Activated T-helper 1 cell treated with Interleukin-2 at 50 U/mL for 16 hours (primary cell): ENCODE measurements around the gene ZCCHC3.
"Not testable (repeated sequence)": the region's sequence is repeated elsewhere in the genome, so short reads cannot be mapped to it uniquely, and the experiment has no call there.

Experiments
- DNase-seq: peaks from one replicate; pipeline ENCODE4 v3.0.0-alpha.2; 2020; ENCODE audit warnings: low read depth

ZCCHC3 gene

DNA sequence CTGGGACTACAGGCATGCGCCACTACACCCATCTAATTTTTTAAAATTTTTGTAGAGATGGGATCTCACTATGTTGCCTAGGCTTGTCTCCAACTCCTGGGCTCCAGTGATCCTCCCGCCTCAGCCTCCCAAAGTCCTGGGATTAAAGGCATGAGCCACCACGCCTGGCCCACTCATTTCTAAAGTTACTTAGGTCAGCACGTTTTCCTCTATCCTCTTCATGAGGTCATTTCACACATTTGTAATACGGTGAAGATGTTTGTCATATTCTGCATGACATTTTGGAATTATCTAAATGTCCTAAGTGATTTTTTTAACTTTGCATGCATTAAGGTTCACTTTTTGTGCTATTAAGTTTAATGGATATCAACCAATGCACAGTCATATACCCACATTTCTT, 16.0 kb downstream of the ZCCHC3 start:
- no peak for DNase-seq

DNA sequence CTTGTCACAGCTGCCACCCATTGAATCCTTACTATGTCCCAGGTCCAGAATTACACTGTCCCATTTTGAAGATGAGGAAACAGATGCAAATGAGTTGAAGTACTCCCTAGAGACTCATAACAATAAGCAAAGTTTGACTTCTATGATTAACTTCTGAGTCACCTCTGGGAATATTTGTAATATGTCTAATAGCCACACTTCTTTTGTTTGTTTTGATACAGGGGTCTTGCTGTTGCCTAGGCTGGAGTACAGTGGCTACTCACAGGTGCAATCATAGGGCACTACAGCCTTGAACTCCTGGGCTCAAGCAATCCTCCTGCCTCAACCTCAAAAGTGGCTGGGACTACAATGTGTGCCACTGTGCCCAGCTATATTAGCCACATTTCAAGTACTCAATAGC, 16.6 kb downstream of the ZCCHC3 start:
- no peak for DNase-seq

GRCh38 chr20:316316-317068, 19.1 kb downstream of the ZCCHC3 start:
- DNase-seq: no peak

DNA sequence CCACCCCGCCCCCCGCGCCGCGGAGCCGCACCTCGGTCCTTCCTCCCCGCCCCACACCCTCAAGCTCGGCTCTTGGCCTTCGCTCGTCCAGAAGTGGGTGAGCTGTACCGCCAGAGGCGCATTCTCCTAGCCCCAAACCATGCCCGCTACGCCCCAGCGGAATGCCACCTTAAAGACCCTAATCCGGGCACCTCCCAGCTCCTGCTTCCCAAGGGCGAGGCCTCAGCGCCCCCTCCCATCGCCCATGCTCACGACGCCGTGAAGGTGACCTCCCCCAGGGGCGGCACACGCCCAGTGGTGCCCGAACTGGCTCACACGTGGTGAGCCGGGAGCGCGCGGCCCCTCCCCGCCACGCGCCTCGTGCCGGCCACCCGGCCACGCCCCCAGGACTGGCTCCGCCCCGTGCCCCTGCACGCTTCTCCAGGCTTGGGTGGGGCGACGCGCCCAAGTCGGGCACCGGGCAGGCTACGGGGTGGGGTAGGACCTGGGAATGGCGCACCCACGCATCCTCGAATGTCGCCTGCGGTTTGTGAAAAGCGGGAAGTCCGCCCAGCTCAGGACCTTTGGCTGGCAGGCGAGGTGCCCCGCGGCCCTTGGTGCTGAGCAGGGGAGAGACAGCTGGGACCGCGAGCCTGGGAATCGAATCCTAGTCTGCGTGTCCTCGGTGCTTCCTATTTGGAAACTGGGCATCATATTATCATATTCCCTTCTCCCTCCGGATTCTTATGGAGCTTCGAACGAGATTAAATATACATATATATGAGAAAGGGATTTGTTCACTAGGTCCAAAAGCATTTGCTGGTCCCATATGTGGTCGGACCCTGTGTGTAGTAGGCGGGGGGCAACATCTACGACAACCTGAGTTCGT, 27.0 kb downstream of the ZCCHC3 start:
- DNase-seq: peak; percentile 80

- DNase-seq: peak; percentile 93
Measured at GRCh38 chr20:325045-325888, 27.9 kb downstream of the ZCCHC3 start, which contains the start of gene SOX12. Gene SOX12 (plus strand): TSS chr20:325552. CDS start chr20:325925, 373 bp downstream.

- DNase-seq: peak; percentile 15
Measured at GRCh38 chr20:325889-326644, 28.7 kb downstream of the ZCCHC3 start.

DNA sequence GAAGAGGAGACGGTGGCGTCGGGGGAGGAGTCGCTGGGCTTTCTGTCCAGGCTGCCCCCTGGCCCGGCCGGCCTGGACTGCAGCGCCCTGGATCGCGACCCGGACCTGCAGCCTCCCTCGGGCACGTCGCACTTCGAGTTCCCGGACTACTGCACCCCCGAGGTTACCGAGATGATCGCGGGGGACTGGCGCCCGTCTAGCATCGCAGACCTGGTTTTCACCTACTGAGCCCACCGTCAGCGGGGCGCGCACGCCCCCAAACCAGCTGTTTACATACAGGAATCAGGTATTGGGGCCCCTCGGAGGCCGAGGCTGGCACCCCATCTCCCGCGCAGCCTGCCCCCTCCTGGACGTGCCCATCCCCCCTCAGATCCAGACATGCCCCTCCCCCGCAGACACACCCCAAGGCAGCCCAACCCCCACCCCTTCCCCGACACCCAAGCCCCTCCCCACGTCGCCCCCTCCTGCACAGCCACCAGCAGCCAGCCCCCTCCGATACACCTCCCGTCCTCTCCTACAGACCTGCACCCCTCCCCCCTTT, 29.3 kb downstream of the ZCCHC3 start:
- DNase-seq: no peak

GRCh38 chr20:327186-328026, 30.0 kb downstream of the ZCCHC3 start:
- DNase-seq: peak; percentile 52

DNA sequence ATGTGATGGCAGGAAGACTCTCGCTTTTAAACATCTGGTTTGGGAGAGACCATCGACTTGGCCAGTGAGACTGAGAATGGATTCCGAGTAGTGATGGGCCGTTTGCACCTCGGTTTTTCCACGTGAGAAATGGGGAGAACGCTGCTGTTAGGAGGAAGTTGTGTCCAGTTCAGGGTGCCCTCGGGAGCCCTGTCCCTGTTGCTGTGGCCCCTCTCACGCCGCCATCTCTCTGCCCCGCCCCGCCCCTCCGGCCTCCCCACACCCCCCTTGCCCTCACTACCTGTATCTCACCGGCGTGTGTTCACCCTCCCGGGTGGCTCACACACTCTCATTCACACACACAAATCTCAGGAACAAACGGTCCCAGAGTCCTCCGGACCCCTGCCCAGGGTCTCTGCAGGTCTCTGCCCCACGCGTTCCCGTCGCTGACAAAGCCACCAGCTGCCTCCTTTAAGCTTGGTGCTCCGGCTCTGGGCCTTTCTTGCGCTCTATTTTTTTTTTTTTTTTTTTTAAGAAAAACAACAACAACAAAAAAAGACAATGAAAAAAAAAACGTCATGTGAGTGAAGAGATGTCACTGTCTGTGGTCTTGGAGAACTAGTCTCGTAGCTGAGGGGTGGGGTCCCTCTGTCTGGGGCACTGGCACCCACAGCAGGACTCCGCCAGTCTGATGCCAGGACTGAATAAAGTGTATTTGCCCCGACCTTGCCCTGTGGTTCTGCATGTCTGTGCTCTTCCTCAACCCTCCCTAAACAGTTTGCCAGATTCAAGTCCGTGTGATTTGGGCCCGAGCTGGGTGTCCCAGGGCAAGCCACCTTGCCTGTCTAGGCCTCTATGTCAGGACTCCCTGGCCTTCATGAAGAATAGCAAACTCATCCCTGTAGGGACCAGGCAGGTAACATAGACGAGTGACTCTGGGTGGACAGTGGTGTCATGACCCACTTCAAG, 30.9 kb downstream of the ZCCHC3 start:
- DNase-seq: no peak

DNA sequence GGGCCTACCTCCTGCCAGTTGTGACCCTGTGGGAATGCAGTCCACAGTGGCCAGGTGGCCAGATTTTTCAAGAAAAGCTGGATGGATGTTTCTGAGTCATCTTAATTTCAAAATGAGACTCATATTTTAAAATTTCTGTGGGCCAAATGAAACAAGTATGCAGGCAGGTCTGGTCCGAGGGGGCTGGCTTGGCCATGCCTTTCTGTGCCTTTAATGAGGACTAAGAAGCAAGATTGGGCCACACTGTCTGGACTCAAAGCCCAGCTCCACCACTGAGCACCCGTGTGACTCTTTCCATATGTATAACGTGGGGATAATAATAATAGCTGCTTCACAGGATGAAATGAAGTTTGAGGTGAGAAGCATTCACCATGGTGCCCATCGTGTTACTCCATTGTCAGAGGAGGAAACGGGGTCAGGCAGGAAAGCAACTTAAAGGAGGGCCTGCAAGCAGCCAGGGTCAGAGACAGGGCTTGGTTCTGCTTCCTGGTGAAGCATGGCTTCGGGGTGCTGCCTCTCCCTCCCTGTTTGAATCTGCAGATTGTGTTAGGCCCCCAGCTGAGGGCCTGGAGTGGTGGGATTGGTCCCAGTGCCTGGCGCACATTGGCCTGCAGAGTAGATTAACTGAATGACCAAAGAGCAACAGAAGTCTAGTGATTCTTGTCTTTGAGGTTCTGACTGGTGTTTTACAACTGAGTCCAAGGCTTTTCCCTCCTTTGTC, 31.8 kb downstream of the ZCCHC3 start:
- no peak for DNase-seq

- DNase-seq: no peak
Measured at GRCh38 chr20:329851-330232, 32.5 kb downstream of the ZCCHC3 start.

- peak; percentile 25 for DNase-seq
Measured at GRCh38 chr20:330233-331149, 33.1 kb downstream of the ZCCHC3 start.

DNA sequence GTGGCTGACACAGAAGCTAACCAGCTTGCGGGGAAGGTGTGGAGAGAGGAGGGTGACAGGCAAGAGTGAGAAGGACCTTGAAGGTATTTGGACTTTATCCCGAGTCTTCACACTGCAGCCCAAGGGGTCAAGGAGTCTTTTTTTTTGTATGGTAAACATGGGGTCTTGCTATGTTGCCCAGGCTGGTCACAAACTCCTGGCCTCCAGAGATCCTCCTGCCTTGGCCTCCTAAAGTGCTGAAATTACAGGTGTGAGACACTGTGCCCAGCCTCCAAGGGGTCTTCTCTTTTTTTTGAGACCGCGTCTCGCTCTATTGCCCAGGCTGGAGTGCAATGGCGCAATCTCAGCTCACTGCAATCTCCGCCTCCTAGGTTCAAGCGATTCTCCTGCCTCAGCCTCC, 37.2 kb downstream of the ZCCHC3 start:
- DNase-seq: no peak

- DNase-seq: not testable (repeated sequence)
Measured at GRCh38 chr20:336040-336439, 38.7 kb downstream of the ZCCHC3 start.

DNA sequence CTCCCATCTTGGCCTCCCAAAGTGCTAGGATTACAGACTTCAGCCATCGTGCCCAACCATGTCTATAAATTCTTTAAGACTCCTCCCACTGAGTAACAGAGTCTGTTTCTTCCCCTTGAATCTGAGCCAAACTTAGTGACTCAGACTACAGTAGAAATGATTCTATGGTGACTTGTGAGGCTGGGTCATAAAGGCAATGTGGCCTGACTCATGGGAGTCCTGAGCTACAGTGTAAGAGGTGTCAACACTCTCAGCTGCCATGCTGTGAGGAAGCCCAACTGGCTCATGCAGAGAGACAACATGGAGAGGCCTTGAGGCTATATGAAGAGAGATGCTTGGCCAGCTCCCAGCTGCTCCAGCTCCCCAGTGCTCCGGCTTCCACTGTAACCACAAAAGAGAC, 44.3 kb downstream of the ZCCHC3 start:
- DNase-seq: no peak

- no peak for DNase-seq
Measured at GRCh38 chr20:343107-343506, 45.7 kb downstream of the ZCCHC3 start.

DNA sequence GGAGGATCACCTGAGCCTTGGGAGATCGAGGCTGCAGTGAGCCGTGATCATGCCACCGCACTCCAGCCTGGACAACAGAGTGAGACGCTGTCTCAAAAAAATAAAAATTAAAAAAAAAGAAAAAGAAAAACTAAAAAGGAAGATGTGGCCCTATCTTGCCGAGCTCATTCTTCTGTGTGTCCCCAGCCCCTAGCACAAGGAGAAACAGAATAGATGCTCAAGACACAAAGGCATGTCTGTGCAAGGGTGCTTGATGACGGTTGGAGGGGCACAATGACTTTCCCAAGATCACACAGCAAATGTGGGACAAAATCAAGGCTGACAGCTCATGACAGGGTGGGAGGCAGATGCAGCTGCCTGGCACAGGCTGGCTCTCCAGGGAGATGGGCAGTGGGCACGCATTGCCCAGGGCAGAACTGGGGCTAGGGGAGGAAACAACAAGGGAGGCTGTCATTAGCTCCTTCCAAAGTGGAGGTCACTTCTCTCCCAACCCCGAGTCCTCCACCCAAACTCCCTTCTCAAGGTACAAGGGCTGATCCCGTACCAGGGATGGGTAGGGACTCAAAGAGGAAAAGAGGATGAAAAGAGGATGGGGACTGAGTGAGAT, 48.8 kb downstream of the ZCCHC3 start:
- DNase-seq: no peak
